NK-92 (cell line): Measurements from ENCODE around the gene DAGLB.
"Not testable (repeated sequence)": the region's sequence is repeated elsewhere in the genome, so short reads cannot be mapped to it uniquely, and the experiment has no call there.

ENCODE experiments used
- DNase-seq: peaks from one replicate; lab custom pipeline; 2025; ENCODE audit not compliant: unreplicated experiment; lab: John Stamatoyannopoulos, UW

DAGLB gene

GRCh38 chr7:6447581-6448199 lies at the start of gene DAGLB:
DAGLB (minus strand) TSS chr7:6447954; CDS start chr7:6447842, 112 bp downstream.
- peak; percentile 43 for DNase-seq

- DNase-seq: no peak
These were observed 49.8 kb upstream of the DAGLB start for GRCh38 chr7:6497637-6497905.

GRCh38 chr7:6496842-6497636 lies 49.3 kb upstream of the DAGLB start:
- no peak for DNase-seq

- no peak for DNase-seq
These were observed 48.0 kb upstream of the DAGLB start for GRCh38 chr7:6495597-6496262.

- DNase-seq: no peak
These were observed 46.6 kb upstream of the DAGLB start for GRCh38 chr7:6494365-6494764.

- DNase-seq: no peak
These were observed 43.4 kb upstream of the DAGLB start for GRCh38 chr7:6491194-6491593.

GRCh38 chr7:6489612-6490011 lies 41.9 kb upstream of the DAGLB start:
- no peak for DNase-seq

GRCh38 chr7:6487184-6487545 lies 39.4 kb upstream of the DAGLB start:
- DNase-seq: no peak

- no peak for DNase-seq
These were observed 38.9 kb upstream of the DAGLB start for GRCh38 chr7:6486438-6487183.

GRCh38 chr7:6482743-6483119 lies 35.0 kb upstream of the DAGLB start:
- no peak for DNase-seq

- DNase-seq: no peak
These were observed 34.6 kb upstream of the DAGLB start for GRCh38 chr7:6482307-6482706.

- no peak for DNase-seq
These were observed 33.7 kb upstream of the DAGLB start for GRCh38 chr7:6481445-6481844.

- DNase-seq: no peak
These were observed 32.5 kb upstream of the DAGLB start for GRCh38 chr7:6480323-6480660.

- DNase-seq: no peak
These were observed 31.3 kb upstream of the DAGLB start for GRCh38 chr7:6479067-6479466.

- DNase-seq: no peak
These were observed 30.4 kb upstream of the DAGLB start for GRCh38 chr7:6478186-6478585.

GRCh38 chr7:6477318-6477660 lies 29.5 kb upstream of the DAGLB start:
- DNase-seq: no peak

- no peak for DNase-seq
These were observed 29.0 kb upstream of the DAGLB start for GRCh38 chr7:6476596-6477317.

GRCh38 chr7:6475433-6476186 lies 27.9 kb upstream of the DAGLB start:
- DNase-seq: no peak

- no peak for DNase-seq
These were observed 18.1 kb upstream of the DAGLB start for GRCh38 chr7:6465862-6466261.

GRCh38 chr7:6463609-6464008 lies 15.9 kb upstream of the DAGLB start:
- not testable (repeated sequence) for DNase-seq
